Measurements from ENCODE around the gene FARP1. TPM values are rescaled to one million over a fixed set of nuclear protein-coding genes. Genes with fewer than 3 reads are reported as not detected.

Gene FARP1
- total RNA-seq, 4 donors from 2014 or later = 28.3 to 69.2 (median 36.4) TPM

- TF ChIP-seq EP300 (IDR thresholded peaks at IDR 0.05) = no peak
- no peak for TF ChIP-seq CTCF (IDR thresholded peaks at IDR 0.05)
- no peak for TF ChIP-seq POLR2AphosphoS5 (IDR thresholded peaks at IDR 0.05)
- TF ChIP-seq POLR2A (IDR thresholded peaks at IDR 0.05) = no peak
- no peak for ATAC-seq
- 55 to 72% methylated on average over 11 to 18 of the region's 20 CpGs for WGBS, 2 donors (ENCODE audit: low coverage in 1 of 2)
- Histone ChIP-seq H3K4me1 (peaks cover 0 to 15% (median 0%) of the 10 kb centered on the region in 3 donors), H3K36me3 (no peaks in the 10 kb centered on the region), H3K4me3 (no peak overlapping the region), H3K27me3 (no peaks in the 10 kb centered on the region), H3K27ac (peak overlapping the region in 2 of 4 donors; percentile 5 to 15), H3K9me3 (no peaks in the 10 kb centered on the region)
These were observed 165.4 kb downstream of the FARP1 start for GRCh38 chr13:98308086-98308911.

GRCh38 chr13:98309569-98310335, 166.9 kb downstream of the FARP1 start:
- peaks cover 0 to 15% (median 0%) of the 10 kb centered on the region in 3 donors for H3K4me1 ChIP-seq
- H3K27ac ChIP-seq = no peak overlapping the region
- WGBS, 2 donors (ENCODE audit: low coverage in 1 of 2) = 77 to 89% methylated on average over 11 to 18 of the region's 21 CpGs
- no peak for TF ChIP-seq CTCF (IDR thresholded peaks at IDR 0.05)
- no peak for TF ChIP-seq POLR2A (IDR thresholded peaks at IDR 0.05)
- no peak for TF ChIP-seq EP300 (IDR thresholded peaks at IDR 0.05)
- no peak for TF ChIP-seq POLR2AphosphoS5 (IDR thresholded peaks at IDR 0.05)
- no peaks in the 10 kb centered on the region for H3K36me3 ChIP-seq
- no peak for ATAC-seq
- no peaks in the 10 kb centered on the region for H3K9me3 ChIP-seq
- H3K4me3 ChIP-seq = no peak overlapping the region
- H3K27me3 ChIP-seq = no peaks in the 10 kb centered on the region

- no peak overlapping the region for H3K27ac ChIP-seq
- no peaks in the 10 kb centered on the region for H3K27me3 ChIP-seq
- no peak for ATAC-seq
- 89 to 96% methylated on average over 2 of the region's 2 CpGs for WGBS, 2 donors (ENCODE audit: low coverage in 1 of 2)
- H3K4me1 ChIP-seq = peaks cover 0 to 15% (median 0%) of the 10 kb centered on the region in 3 donors
- no peak for TF ChIP-seq POLR2AphosphoS5 (IDR thresholded peaks at IDR 0.05)
- no peaks in the 10 kb centered on the region for H3K36me3 ChIP-seq
- no peaks in the 10 kb centered on the region for H3K9me3 ChIP-seq
- no peak overlapping the region for H3K4me3 ChIP-seq
These were observed 167.7 kb downstream of the FARP1 start for GRCh38 chr13:98310485-98311199.

- TF ChIP-seq POLR2A (IDR thresholded peaks at IDR 0.05) = no peak
- WGBS, 2 donors (ENCODE audit: low coverage in 1 of 2) = 89 to 100% methylated on average over 1 of the region's 1 CpG
- H3K9me3 ChIP-seq = no peaks in the 10 kb centered on the region
- H3K36me3 ChIP-seq = no peaks in the 10 kb centered on the region
- no peak overlapping the region for H3K4me3 ChIP-seq
- peaks cover 0 to 15% (median 0%) of the 10 kb centered on the region in 3 donors for H3K4me1 ChIP-seq
- no peak overlapping the region for H3K27ac ChIP-seq
- H3K27me3 ChIP-seq = no peaks in the 10 kb centered on the region
- ATAC-seq = no peak
These were observed 168.3 kb downstream of the FARP1 start for GRCh38 chr13:98311200-98311548.

GRCh38 chr13:98312606-98313005, 169.7 kb downstream of the FARP1 start:
- ATAC-seq = no peak

More at GRCh38 chr13:98312606-98313005, 169.7 kb downstream of the FARP1 start:
- Histone ChIP-seq H3K9me3 (no peaks in the 10 kb centered on the region), H3K4me3 (no peak overlapping the region), H3K27me3 (no peaks in the 10 kb centered on the region), H3K27ac (no peak overlapping the region), H3K36me3 (no peaks in the 10 kb centered on the region), H3K4me1 (peaks cover 0 to 10% (median 0%) of the 10 kb centered on the region in 3 donors)
- WGBS, 2 donors (ENCODE audit: low coverage in 1 of 2) = 91 to 95% methylated on average over 4 to 6 of the region's 7 CpGs
- TF ChIP-seq POLR2AphosphoS5 (IDR thresholded peaks at IDR 0.05) (no peak), CTCF (IDR thresholded peaks at IDR 0.05) (no peak), EP300 (IDR thresholded peaks at IDR 0.05) (no peak), POLR2A (IDR thresholded peaks at IDR 0.05) (no peak)

All from gastroesophageal sphincter (tissue), 4 donors.